22Rv1 (cell line): ENCODE results near the gene KRTAP10-4.

Source experiments
- ZFX ChIP-seq: fragments of 450-650 bp; IDR thresholded peaks from 2 replicates; pipeline ENCODE4 v1.6.1; 2017; ENCODE audit warnings: antibody characterized with exemption, borderline replicate concordance
- TF ChIP-seq, protein P1 (sequence below): fragments of 450-650 bp; IDR thresholded peaks from 2 replicates; pipeline ENCODE4 v1.5.1; 2017; ENCODE audit warnings: mild to moderate bottlenecking

DNA sequence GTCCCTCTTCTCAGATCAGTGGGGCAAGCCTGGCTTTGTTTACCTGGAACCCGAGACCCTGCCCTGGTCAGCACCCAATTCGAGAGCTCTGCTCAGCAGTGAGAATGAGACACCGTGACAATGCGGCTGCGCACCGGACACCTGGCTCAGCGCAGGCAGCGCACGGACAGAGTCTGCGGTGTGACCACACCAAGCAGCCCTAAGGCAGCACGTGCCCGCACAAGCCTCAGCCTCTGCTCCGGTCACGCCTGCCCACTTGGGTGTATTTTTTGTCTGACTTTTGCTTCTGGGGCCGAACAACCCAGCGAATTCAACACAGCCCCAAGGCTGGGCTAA is 43.0 kb downstream of the KRTAP10-4 start:
- TF ChIP-seq, protein P1, sequence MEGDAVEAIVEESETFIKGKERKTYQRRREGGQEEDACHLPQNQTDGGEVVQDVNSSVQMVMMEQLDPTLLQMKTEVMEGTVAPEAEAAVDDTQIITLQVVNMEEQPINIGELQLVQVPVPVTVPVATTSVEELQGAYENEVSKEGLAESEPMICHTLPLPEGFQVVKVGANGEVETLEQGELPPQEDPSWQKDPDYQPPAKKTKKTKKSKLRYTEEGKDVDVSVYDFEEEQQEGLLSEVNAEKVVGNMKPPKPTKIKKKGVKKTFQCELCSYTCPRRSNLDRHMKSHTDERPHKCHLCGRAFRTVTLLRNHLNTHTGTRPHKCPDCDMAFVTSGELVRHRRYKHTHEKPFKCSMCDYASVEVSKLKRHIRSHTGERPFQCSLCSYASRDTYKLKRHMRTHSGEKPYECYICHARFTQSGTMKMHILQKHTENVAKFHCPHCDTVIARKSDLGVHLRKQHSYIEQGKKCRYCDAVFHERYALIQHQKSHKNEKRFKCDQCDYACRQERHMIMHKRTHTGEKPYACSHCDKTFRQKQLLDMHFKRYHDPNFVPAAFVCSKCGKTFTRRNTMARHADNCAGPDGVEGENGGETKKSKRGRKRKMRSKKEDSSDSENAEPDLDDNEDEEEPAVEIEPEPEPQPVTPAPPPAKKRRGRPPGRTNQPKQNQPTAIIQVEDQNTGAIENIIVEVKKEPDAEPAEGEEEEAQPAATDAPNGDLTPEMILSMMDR = no peak
- TF ChIP-seq ZFX = no peak
